DND-41 (cell line): ENCODE data around the gene PRR19.

Source experiments
- CTCF ChIP-seq: IDR thresholded peaks from 2 replicates; pipeline ENCODE4 v1.5.1; 2012; ENCODE audit warnings: borderline replicate concordance, low read length, moderate library complexity, mild to moderate bottlenecking; ENCODE audit not compliant: poor library complexity, severe bottlenecking; ENCODE audit errors: extremely low read depth
- EZH2 ChIP-seq: IDR thresholded peaks from 3 replicates; pipeline ENCODE4 v1.6.1; 2012; ENCODE audit warnings: borderline replicate concordance, low read depth, mild to moderate bottlenecking, moderate library complexity, low read length, inconsistent platforms; ENCODE audit not compliant: severe bottlenecking

- TF ChIP-seq CTCF, result no peak
- no peak for TF ChIP-seq EZH2
Observed at GRCh38 chr19:42271861-42272534, 29.9 kb upstream of the PRR19 start.
